ENCODE results near the gene SASH3.

Gene SASH3

DNA sequence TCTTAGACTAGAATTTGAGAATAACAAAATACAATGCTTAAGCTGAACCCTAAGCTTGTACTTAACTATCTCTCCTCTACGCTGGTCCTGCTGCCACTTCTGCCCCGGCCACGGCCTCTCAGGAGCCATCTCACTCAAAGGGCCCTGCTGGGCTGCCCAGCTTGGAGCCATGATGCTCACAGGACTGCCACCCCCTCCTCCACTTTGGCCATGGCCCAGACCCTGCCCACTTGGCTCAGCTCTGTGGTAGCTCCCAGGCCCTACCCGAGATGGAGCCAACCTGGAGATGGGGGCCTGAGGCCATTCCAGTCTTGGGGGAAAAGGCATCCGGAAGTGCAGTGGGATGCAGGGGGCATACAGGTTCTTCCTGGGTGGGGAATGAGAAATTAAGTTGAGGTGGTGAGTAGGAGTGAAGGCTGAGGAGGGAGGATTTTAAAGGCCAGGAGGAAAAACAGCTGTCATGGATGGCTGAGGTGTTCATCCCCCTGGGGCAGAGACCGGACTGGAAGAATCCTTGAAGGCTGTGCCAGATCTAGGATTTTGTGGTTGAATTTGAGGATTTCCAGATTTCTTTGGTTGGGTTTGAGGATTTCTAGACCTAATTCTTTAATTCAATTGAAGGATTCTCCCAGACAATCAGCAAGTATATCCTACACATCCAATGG lies 824 bp downstream of the SASH3 start:
- DNase-seq (ENCODE audit: low read depth) = no peak

DNA sequence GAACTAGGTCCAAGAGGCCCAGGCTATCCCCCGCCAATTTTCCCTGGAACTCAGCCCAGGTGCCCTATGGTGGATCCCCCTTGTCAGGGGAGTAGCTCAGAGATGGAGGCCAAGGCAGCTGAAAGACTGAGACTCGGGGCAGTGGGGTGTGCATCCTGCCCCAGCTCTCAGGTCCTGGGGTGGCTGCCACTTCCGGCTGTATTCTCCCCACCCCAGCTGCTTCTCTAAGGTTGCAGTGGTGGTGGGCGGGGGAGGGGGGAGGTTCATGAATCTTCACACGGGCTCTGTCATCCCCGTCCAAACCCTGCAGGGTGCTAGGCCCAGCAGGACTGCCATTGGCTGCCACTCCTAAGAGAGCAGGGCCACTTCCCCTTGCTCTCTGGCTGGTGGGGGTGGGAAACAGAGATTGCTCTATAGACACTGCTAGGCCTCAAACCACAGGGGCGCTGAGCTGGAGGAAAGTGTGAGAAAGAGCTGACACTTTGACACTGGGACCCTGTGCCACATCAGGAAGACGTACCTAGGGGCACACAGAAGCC lies 1.5 kb downstream of the SASH3 start:
- TF ChIP-seq MYC (IDR thresholded peaks at IDR 0.05; ENCODE audit: low read depth, low read length) (no peak; the same call in 1 of the 2 replicates), POLR2A (IDR thresholded peaks at IDR 0.05; ENCODE audit: extremely low read depth, insufficient read length) (no peak)
- TF ChIP-seq, protein P1, sequence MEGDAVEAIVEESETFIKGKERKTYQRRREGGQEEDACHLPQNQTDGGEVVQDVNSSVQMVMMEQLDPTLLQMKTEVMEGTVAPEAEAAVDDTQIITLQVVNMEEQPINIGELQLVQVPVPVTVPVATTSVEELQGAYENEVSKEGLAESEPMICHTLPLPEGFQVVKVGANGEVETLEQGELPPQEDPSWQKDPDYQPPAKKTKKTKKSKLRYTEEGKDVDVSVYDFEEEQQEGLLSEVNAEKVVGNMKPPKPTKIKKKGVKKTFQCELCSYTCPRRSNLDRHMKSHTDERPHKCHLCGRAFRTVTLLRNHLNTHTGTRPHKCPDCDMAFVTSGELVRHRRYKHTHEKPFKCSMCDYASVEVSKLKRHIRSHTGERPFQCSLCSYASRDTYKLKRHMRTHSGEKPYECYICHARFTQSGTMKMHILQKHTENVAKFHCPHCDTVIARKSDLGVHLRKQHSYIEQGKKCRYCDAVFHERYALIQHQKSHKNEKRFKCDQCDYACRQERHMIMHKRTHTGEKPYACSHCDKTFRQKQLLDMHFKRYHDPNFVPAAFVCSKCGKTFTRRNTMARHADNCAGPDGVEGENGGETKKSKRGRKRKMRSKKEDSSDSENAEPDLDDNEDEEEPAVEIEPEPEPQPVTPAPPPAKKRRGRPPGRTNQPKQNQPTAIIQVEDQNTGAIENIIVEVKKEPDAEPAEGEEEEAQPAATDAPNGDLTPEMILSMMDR (IDR thresholded peaks at IDR 0.05; ENCODE audit: low read depth, low read length) = no peak
- TF ChIP-seq, protein P2, sequence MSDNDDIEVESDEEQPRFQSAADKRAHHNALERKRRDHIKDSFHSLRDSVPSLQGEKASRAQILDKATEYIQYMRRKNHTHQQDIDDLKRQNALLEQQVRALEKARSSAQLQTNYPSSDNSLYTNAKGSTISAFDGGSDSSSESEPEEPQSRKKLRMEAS (IDR thresholded peaks at IDR 0.05; ENCODE audit: low read depth, low read length) = 0 out of 2 replicates have a peak, but pooled peaks have one; percentile 20
- DNase-seq (ENCODE audit: low read depth) = peak; percentile 94
- H3K4me3 ChIP-seq (ENCODE audit: low read depth, low read length) = peak overlapping the region; percentile 88

More for the DNA sequence above, 824 bp downstream of the SASH3 start:
- TF ChIP-seq, protein P2 (IDR thresholded peaks at IDR 0.05; ENCODE audit: low read depth, low read length) = no peak
- TF ChIP-seq, protein P1 (IDR thresholded peaks at IDR 0.05; ENCODE audit: low read depth, low read length) = no peak
- TF ChIP-seq POLR2A (IDR thresholded peaks at IDR 0.05; ENCODE audit: extremely low read depth, insufficient read length) (no peak), MYC (IDR thresholded peaks at IDR 0.05; ENCODE audit: low read depth, low read length) (no peak)
- peak overlapping the region; percentile 88 for H3K4me3 ChIP-seq (ENCODE audit: low read depth, low read length)

DNA sequence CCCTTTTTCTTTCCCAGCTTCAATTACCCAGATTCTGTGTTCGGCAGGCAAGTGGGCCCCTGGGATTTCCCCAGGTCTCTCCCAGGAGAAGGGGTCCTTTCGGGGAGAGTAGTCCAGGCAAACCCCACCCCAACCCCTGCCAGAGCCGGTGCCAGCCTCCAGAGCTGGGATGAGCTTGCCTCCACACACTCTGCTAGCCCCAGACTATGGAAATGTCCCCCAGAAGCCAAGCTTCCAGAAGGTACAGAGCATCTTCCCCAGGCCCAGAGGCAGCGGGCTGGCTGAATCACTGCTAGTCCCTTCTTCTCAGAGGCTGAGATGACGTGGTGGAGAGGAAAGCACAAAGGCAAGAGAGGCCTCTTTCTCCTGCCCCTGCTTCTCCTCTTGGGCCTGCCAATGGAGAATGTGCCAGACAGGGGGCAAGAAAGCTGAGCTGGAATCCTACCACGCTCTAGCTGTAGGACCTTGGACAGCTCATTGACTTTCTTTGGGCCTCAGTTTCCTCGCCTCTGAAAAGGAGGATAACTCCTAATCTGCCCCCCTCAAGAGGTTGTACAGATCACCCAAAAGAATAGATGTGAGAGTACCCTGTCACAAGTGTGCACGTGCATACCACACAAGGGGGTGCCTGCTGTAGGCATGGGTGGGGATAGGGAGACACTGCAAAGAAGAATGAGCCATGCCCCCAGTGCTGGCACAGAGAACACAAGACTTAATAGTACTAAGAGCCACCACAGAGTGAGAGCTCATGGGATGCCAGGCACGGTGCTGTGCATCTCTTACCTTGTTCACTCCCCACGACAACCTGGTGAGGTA lies 2.1 kb downstream of the SASH3 start:
- no peak for DNase-seq (ENCODE audit: low read depth)
- no peak for TF ChIP-seq POLR2A (IDR thresholded peaks at IDR 0.05; ENCODE audit: extremely low read depth, insufficient read length)
- TF ChIP-seq, protein P1 (IDR thresholded peaks at IDR 0.05; ENCODE audit: low read depth, low read length) = no peak
- TF ChIP-seq MYC (IDR thresholded peaks at IDR 0.05; ENCODE audit: low read depth, low read length) = no peak
- TF ChIP-seq, protein P2 (IDR thresholded peaks at IDR 0.05; ENCODE audit: low read depth, low read length) = no peak
- peak overlapping the region; percentile 60 for H3K4me3 ChIP-seq (ENCODE audit: low read depth, low read length)

DNA sequence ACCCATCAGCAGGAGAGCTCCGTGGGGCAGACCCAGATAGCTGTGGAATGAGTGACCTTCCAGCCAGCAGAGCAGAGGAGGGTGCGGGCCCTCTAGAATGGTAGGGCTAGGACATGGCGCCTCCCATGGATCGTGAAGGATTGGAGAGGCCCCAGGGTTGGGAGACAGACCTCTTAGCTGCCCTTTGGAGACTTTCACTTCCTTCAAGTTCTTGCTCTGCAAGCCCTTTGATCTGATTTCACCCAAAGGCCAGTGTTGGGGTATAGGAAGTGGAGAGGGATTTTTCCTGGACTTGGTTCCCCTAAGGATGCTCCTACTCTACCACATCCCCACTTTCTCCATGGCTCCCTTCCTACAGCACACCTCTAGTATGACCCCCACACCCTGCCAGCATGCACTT lies 3.0 kb downstream of the SASH3 start:
- TF ChIP-seq, protein P2 (IDR thresholded peaks at IDR 0.05; ENCODE audit: low read depth, low read length) = no peak
- TF ChIP-seq, protein P1 (IDR thresholded peaks at IDR 0.05; ENCODE audit: low read depth, low read length) = no peak
- no peak for TF ChIP-seq MYC (IDR thresholded peaks at IDR 0.05; ENCODE audit: low read depth, low read length)
- TF ChIP-seq POLR2A (IDR thresholded peaks at IDR 0.05; ENCODE audit: extremely low read depth, insufficient read length) = no peak
- peak overlapping the region; percentile 60 for H3K4me3 ChIP-seq (ENCODE audit: low read depth, low read length)
- DNase-seq (ENCODE audit: low read depth) = no peak

DNA sequence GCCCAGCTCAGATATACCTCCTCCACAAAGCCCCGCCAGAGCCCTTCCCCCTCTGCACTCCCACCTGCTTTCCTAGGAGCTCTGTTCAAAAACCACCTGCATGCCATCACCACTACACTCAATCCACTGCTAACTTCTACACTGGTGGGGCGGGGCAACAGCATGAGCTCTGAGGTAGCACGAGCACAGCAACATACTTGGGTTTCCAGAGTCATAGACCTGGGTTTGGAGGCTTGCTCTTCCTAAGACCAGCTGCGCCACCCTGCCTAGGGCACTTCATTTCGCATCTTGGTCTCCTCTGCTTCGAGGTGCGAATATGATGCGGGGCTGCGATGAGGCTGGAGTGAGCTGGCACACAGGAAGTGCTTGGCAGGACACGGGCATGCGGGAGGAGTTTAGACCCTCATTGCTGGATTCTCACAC lies 3.6 kb downstream of the SASH3 start:
- H3K4me3 ChIP-seq (ENCODE audit: low read depth, low read length) = peak overlapping the region; percentile 60
- no peak for DNase-seq (ENCODE audit: low read depth)

More for the DNA sequence above, 3.6 kb downstream of the SASH3 start:
- TF ChIP-seq POLR2A (IDR thresholded peaks at IDR 0.05; ENCODE audit: extremely low read depth, insufficient read length) (no peak), MYC (IDR thresholded peaks at IDR 0.05; ENCODE audit: low read depth, low read length) (no peak)
- TF ChIP-seq, protein P2 (IDR thresholded peaks at IDR 0.05; ENCODE audit: low read depth, low read length) = no peak
- TF ChIP-seq, protein P1 (IDR thresholded peaks at IDR 0.05; ENCODE audit: low read depth, low read length) = no peak
